ENCODE measurements around the gene NKX2-4. TPM values are rescaled to one million over a fixed set of nuclear protein-coding genes. Genes with fewer than 3 reads are reported as not detected.
"Not testable (repeated sequence)": the region's sequence is repeated elsewhere in the genome, so short reads cannot be mapped to it uniquely, and the experiment has no call there.

NKX2-4 gene
- total and polyA plus RNA-seq, 10 of the 15 experiments (the other 5 are each of a cell fraction or from before 2014, with no cell fraction given): not detected

GRCh38 chr20:21421601-21422236 is 24.4 kb upstream of the NKX2-4 start:
- no peak for TF ChIP-seq PKNOX1 (IDR thresholded peaks at IDR 0.05)
- TF ChIP-seq MTA2 (IDR thresholded peaks at IDR 0.05; ENCODE audit: low read depth): no peak
- no peak for TF ChIP-seq TARDBP (IDR thresholded peaks at IDR 0.05; ENCODE audit: borderline replicate concordance)
- no peak for TF ChIP-seq FOXM1 (IDR thresholded peaks at IDR 0.05; ENCODE audit: low read depth, low read length)
- TF ChIP-seq MXI1 (IDR thresholded peaks at IDR 0.05; ENCODE audit: low read depth, low read length): no peak
- TF ChIP-seq RAD51 (IDR thresholded peaks at IDR 0.05): no peak
- TF ChIP-seq RB1 (IDR thresholded peaks at IDR 0.05; ENCODE audit: borderline replicate concordance): no peak
- TF ChIP-seq NFXL1 (IDR thresholded peaks at IDR 0.05; ENCODE audit: borderline replicate concordance): no peak
- no peak for TF ChIP-seq PAX5 (IDR thresholded peaks at IDR 0.05; ENCODE audit: borderline replicate concordance, low read depth, low read length)
- TF ChIP-seq ASH2L (IDR thresholded peaks at IDR 0.05; ENCODE audit: borderline replicate concordance, low read depth): no peak
- no peak overlapping the region for H3K27ac ChIP-seq (ENCODE audit: control insufficient read depth, insufficient read depth)
- H3K79me2 ChIP-seq (ENCODE audit: control insufficient read depth, insufficient read depth, low read length): no peaks in the 10 kb centered on the region
- no peaks in the 10 kb centered on the region; the same call in 2 of the 3 replicates for H3K9me3 ChIP-seq (replicated peaks; ENCODE audit: control insufficient read depth, insufficient read depth, low read length)
- WGBS (ENCODE audit: insufficient coverage, insufficient replicate concordance, low lambda C conversion rate, missing lambda C conversion rate): 43% methylated on average over 3 of the region's 4 CpGs
- in situ Hi-C loops (cut with MboI): no loop called here
- no TSS peak for BruUV-seq (replicated peaks)
- no peak overlapping the region for H3K4me3 ChIP-seq
- ChIA-PET SMC1A (ENCODE audit: uncharacterized antibody, unreplicated experiment) (no interaction called here), POLR2A (no interaction called here), RAD21 (ENCODE audit: unreplicated experiment) (no interaction called here), CTCF (no interaction called here)
- H3K36me3 ChIP-seq (ENCODE audit: control insufficient read depth in 2 of 2, insufficient read depth in 2 of 2, low read length in 1 of 2): no peaks in the 10 kb centered on the region
- no peak for ATAC-seq
- intact Hi-C loops (cut with micrococcal nuclease; ENCODE audit: unreplicated experiment): no loop called here
- no peaks in the 10 kb centered on the region for H3K27me3 ChIP-seq (replicated peaks in 1 of 2; ENCODE audit: control insufficient read depth in 2 of 2, insufficient read depth in 2 of 2, low read length in 1 of 2)
- DNase-seq (ENCODE audit: low read depth, low spot score): no peak
- no peaks in the 10 kb centered on the region for H4K20me1 ChIP-seq (ENCODE audit: control insufficient read depth, insufficient read depth)
- no peaks in the 10 kb centered on the region for H3K4me1 ChIP-seq (ENCODE audit: control insufficient read depth, insufficient read depth, low read length)
- H3K4me2 ChIP-seq (ENCODE audit: control insufficient read depth, insufficient read depth): no peak overlapping the region
- H2AFZ ChIP-seq (ENCODE audit: control insufficient read depth, low read depth, low read length): no peak overlapping the region
- no peak overlapping the region for H3K9ac ChIP-seq (ENCODE audit: control insufficient read depth, insufficient read depth, low read length)
- no peak for FAIRE-seq

- CTCF ChIA-PET; H3K9ac ChIP-seq (ENCODE audit: control insufficient read depth, insufficient read depth, low read length); in situ Hi-C loops (cut with MboI); DNase-seq (ENCODE audit: low read depth, low spot score); RAD21 ChIA-PET (ENCODE audit: unreplicated experiment); BruUV-seq (replicated peaks); H3K36me3 ChIP-seq (ENCODE audit: control insufficient read depth in 2 of 2, insufficient read depth in 2 of 2, low read length in 1 of 2); SMC1A ChIA-PET (ENCODE audit: uncharacterized antibody, unreplicated experiment); H3K9me3 ChIP-seq (replicated peaks; ENCODE audit: control insufficient read depth, insufficient read depth, low read length); H3K27me3 ChIP-seq (replicated peaks in 1 of 2; ENCODE audit: control insufficient read depth in 2 of 2, insufficient read depth in 2 of 2, low read length in 1 of 2); H3K4me1 ChIP-seq (ENCODE audit: control insufficient read depth, insufficient read depth, low read length); H3K27ac ChIP-seq (ENCODE audit: control insufficient read depth, insufficient read depth); ATAC-seq; H2AFZ ChIP-seq (ENCODE audit: control insufficient read depth, low read depth, low read length); H3K4me3 ChIP-seq; H3K79me2 ChIP-seq (ENCODE audit: control insufficient read depth, insufficient read depth, low read length); POLR2A ChIA-PET; H4K20me1 ChIP-seq (ENCODE audit: control insufficient read depth, insufficient read depth); intact Hi-C loops (cut with micrococcal nuclease; ENCODE audit: unreplicated experiment); H3K4me2 ChIP-seq (ENCODE audit: control insufficient read depth, insufficient read depth); FAIRE-seq: not testable (repeated sequence)
- 0% methylated on average over 2 of the region's 2 CpGs for WGBS (ENCODE audit: insufficient coverage, insufficient replicate concordance, low lambda C conversion rate, missing lambda C conversion rate)
These were observed 21.8 kb upstream of the NKX2-4 start for GRCh38 chr20:21419147-21419546.

- ChIA-PET SMC1A (ENCODE audit: uncharacterized antibody, unreplicated experiment) (interaction anchor here (0.7 kb wide), 1 partner anchor 91 kb away, joined by 3 read pairs; no protein-coding TSS in a partner anchor), POLR2A (interaction anchor here (0.7 kb wide), 1 partner anchor 10 kb away, joined by 4 read pairs; no protein-coding TSS in a partner anchor)
- 8% methylated on average over 3 of the region's 3 CpGs for WGBS (ENCODE audit: insufficient coverage, insufficient replicate concordance, low lambda C conversion rate, missing lambda C conversion rate)
- H3K79me2 ChIP-seq (ENCODE audit: control insufficient read depth, insufficient read depth, low read length); intact Hi-C loops (cut with micrococcal nuclease; ENCODE audit: unreplicated experiment); H3K9me3 ChIP-seq (replicated peaks; ENCODE audit: control insufficient read depth, insufficient read depth, low read length); H3K27me3 ChIP-seq (replicated peaks in 1 of 2; ENCODE audit: control insufficient read depth in 2 of 2, insufficient read depth in 2 of 2, low read length in 1 of 2); in situ Hi-C loops (cut with MboI); DNase-seq (ENCODE audit: low read depth, low spot score); H3K36me3 ChIP-seq (ENCODE audit: control insufficient read depth in 2 of 2, insufficient read depth in 2 of 2, low read length in 1 of 2); ATAC-seq; H3K4me2 ChIP-seq (ENCODE audit: control insufficient read depth, insufficient read depth); H3K4me1 ChIP-seq (ENCODE audit: control insufficient read depth, insufficient read depth, low read length); CTCF ChIA-PET; RAD21 ChIA-PET (ENCODE audit: unreplicated experiment); H4K20me1 ChIP-seq (ENCODE audit: control insufficient read depth, insufficient read depth); BruUV-seq (replicated peaks); H3K4me3 ChIP-seq; H3K27ac ChIP-seq (ENCODE audit: control insufficient read depth, insufficient read depth); H3K9ac ChIP-seq (ENCODE audit: control insufficient read depth, insufficient read depth, low read length); H2AFZ ChIP-seq (ENCODE audit: control insufficient read depth, low read depth, low read length); FAIRE-seq: not testable (repeated sequence)
These were observed 16.7 kb upstream of the NKX2-4 start for GRCh38 chr20:21413996-21414395.

All from GM12878 (cell line).